GM18505 (cell line): Measurements from ENCODE around the gene SERPINB10.

Experiments
- ATAC-seq: cut with Tn5 transposase; IDR thresholded peaks from one replicate; pipeline ENCODE4 v1.9.1; 2021; ENCODE audit not compliant: unreplicated experiment
- POLR2A ChIP-seq: IDR thresholded peaks from 4 replicates; pipeline ENCODE4 v1.6.1; 2011; ENCODE audit warnings: borderline replicate concordance; ENCODE audit not compliant: insufficient read depth, insufficient read length; ENCODE audit errors: extremely low read depth

The SERPINB10 gene

DNA sequence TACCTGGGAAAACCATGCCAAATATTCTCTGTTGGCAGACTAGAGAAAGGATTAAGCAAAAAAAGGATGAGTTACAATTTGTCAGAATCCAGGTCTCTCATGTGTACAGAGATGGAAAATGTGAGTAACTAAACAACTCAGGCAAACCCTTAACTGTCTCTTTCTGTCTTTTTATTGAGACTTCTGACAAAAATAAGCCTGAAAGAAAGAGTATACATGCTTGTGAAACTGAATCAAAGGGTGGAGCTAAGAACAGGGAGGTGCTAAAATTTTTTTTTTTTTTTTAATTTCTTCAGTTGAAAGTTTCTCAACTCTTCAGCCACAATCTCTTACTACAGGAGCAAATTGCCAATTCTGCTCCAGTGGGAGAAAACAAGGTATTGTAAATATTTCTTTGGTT, at the start of gene SERPINB10:
TSS of gene SERPINB10 (plus strand) at position 295 of the 400 bp plus-strand sequence. CDS start 7,553 bp downstream, outside the sequence.
- ATAC-seq: peak; percentile 58
- TF ChIP-seq POLR2A: no peak

GRCh38 chr18:63858456-63858855, 49.3 kb upstream of the SERPINB10 start:
- TF ChIP-seq POLR2A: no peak

DNA sequence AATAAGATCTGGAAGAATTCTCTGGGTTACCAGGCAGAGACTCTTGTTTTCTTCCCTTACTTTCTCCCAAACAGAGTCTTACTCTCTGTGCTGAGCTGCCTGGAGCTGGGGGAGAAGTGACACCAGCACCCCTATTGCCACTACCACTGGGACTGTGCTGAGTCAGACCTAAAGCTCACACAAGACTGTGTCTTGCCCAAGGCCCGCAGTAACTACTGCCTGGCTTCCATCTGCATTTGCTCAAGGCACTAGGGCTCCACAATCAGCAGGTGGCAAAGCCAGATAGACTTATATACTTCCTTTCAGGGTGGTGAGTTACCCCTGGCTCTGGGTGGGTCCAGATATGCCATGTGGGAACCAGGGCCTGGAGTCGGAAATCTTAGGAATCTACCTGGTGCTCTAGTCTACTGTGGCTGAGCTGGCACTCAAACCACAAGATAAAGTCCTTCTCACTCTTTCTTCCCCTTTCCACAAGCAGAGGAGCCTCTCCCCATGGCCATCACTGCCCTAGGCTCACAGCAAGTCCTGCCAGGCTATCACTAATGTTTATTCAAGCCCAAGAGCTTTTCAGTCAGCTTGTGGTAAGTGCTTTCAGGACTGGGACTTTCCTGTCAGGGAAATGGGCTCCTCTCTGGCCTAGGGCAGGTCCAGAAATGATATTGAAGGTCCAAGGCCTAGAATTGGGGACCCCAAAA, 47.8 kb upstream of the SERPINB10 start:
- ATAC-seq: no peak
- TF ChIP-seq POLR2A: no peak

More at GRCh38 chr18:63858456-63858855, 49.3 kb upstream of the SERPINB10 start:
- no peak for ATAC-seq

DNA sequence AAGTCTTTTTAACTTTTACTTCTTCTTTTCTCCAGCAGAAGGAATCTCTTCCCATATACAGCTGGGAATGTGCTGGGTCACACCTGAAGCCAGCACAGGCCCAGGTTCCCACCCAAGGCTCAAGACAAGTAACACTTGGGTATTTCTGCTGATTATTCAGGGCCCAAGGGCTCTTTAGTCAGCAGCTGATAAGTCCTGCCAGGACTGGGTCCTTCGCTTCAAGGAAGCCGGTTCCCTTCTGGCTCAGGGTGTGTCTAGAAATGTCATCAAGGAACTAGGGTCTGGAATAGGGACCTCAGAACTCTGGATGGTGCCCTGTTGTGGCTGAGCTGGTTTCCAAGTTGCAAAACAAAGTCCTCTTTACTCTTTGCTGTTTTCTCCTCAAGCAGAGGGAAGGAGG, 47.2 kb upstream of the SERPINB10 start:
- ATAC-seq: no peak
- TF ChIP-seq POLR2A: no peak

DNA sequence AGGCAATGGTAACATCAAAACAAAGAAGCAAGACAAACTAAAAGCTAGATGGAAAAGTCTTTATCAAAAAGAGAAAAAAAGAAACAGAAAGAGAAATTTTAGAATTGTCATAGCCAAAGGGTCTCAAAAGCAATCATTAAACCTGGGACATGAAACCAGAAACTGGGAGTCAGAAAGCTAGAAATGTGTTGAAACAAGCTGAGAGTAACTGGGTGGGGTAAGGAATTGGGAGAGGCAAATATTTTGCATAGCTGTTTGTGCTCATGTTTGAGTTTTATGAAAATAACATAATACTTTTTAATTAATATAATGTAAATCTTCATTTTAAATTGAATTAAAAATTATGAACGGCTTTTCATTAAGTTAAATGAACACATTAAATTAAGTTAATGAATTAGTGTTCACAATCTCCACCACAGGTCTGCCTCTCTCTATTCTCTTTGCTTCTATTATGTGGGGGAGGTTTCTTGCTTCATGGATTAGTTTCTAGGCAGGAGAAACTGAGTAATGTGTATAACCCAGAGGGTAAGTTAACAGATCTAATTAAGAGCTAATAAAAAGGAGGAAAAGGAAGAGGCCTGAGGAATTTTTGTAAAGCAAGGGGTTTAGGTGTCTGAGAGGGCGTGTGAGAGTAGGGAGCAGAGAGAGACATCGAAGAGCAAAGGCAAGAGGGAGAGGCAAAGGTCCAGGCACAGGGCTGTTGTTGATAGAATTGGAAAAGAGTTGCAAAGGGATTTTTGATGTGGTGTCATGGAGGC, 40.2 kb upstream of the SERPINB10 start:
- no peak for ATAC-seq
- TF ChIP-seq POLR2A: no peak

DNA sequence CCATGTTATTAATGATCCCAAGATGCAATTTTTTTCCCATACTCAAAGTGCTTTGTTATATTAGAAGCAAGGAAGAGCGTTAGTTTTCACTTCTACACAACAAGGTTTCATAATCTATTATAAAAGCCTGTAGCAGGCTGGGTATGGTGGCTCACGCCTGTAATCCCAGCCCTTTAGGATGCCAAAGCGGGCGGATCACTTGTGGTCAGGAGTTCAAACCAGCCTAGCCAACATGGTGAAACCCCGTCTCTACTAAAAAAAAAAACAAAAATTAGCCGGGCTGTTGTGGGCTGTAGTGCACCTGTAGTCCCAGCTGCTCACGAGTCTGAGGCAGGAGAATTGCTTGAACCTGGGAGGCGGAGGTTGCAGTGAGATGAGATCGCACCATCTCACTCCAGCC, 39.2 kb upstream of the SERPINB10 start:
- no peak for ATAC-seq
- no peak for TF ChIP-seq POLR2A

DNA sequence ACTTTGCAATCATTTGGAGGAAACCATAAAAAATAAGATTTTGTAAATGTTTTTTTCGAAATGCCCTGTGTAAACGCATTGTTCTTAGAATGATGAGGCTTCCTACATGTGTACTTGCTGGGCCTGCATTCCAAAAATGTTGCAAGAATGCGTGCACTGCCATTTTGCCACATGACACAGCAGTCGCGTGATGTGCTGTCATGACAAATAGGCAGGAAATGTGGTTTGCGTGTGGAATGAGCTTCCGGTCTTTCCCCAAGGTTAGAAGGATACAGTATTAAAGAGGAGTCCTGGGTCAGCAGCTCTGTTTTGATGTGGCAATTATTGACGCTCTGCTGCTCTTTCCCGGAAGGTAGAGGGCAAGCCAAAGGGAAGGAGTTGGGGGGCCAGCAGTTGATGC, 38.4 kb upstream of the SERPINB10 start:
- ATAC-seq: no peak

GRCh38 chr18:63869851-63870250, 37.9 kb upstream of the SERPINB10 start:
- TF ChIP-seq POLR2A: no peak
- ATAC-seq: no peak

More for the DNA sequence above, 38.4 kb upstream of the SERPINB10 start:
- no peak for TF ChIP-seq POLR2A

DNA sequence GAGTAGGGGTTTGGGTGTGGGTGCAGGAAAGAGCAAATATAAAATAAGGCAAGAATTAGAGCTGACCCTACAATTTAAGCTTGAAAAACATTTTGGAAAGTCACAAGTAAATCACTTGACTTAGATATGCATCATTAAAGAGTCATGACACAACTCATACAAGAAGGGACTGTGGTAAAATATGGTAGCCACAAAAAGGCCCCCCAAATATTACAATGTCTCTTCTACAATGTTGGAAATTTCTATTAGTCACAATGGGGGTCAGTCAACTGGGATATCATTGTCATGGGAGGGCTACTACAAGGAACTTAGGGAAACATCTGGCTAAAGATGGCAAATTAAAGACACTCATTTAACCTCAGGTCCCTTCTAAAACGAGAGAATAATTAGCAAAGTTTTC, 35.9 kb upstream of the SERPINB10 start:
- TF ChIP-seq POLR2A: no peak
- ATAC-seq: no peak

- no peak for TF ChIP-seq POLR2A
- ATAC-seq: no peak
Observed at GRCh38 chr18:63872586-63872985, 35.2 kb upstream of the SERPINB10 start.

DNA sequence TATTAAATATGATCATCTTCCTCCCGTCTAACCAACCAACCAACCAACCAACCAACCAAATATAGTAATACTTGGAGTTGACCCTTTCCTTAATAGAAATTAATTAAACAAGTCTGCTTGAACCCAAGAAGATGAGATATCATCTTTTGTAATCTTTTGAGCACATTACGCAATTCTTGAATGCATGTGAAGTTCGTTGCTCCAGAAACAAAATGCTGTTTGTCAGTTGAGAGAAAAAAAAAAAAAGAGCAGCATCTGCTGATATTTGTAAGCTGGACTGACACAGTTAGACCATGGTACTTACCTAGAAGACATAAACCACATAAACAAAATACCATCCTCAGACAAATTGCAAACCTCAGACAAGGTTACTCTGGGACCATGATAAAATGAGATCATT, 29.4 kb upstream of the SERPINB10 start:
- no peak for TF ChIP-seq POLR2A
- no peak for ATAC-seq

- TF ChIP-seq POLR2A: no peak
- no peak for ATAC-seq
Observed at GRCh38 chr18:63878925-63879324, 28.8 kb upstream of the SERPINB10 start.

GRCh38 chr18:63879709-63880108, 28.0 kb upstream of the SERPINB10 start:
- TF ChIP-seq POLR2A: no peak
- no peak for ATAC-seq

DNA sequence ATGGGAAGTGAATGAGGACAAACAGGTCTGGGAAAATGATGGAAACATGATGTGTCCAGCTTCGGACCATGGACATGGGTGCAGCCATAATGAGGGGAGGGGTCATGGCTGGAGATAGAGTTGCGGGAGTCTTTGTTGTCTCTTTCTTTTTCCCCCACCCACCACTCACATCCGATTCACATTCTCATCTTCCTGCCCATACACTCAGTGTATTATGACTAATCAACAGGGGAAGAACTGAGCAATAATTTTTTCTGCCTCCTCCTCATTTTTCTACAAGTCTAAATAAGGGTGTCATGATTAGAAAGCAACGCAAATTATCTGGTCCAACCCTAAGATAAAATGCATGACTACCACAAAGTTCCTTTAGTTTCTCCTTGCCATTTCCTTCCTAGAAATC, 25.9 kb upstream of the SERPINB10 start:
- no peak for ATAC-seq
- no peak for TF ChIP-seq POLR2A
